HG03571 (cell line): Measurements from ENCODE around the gene STAT1.
"Not testable (repeated sequence)": the region's sequence is repeated elsewhere in the genome, so short reads cannot be mapped to it uniquely, and the experiment has no call there.

Source experiments
- ATAC-seq: cut with Tn5 transposase; IDR thresholded peaks from one replicate; pipeline ENCODE4 v1.9.1; 2021; ENCODE audit not compliant: unreplicated experiment

The STAT1 gene

DNA sequence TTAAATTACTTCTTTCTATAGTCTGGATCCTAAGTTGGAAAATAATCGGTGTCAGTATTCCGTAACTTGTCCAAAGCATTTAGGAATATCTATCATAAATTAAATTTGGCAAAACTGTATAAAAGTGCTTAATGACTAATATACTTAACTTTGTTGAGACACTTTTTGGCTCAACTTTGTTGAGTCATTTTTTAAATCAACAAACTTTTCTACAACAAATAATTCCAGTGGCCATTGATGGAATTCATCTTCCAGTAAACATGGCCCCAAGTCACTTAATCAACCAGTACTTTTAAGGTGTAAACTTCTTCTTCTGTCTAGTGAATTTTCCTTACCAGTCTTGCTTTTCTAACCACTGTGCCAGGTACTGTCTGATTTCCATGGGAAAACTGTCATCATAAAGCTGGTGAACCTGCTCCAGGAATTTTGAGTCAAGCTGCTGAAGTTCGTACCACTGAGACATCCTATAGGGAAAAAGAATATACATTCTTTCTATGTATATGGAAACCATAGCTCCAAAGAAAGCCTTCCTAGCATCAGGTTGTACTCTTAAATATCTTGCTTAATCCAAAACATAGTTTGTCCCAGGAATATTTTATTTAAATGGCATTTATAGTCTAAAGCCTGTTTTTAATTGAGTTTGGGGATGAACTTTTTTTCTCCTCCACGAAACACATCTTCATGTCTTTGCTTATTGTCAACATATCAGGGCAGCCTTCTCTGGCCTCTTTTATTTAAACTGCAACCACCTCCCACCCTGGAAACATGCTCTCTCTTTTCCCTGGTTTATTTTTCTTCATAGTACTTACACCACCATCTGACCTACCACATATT is 4.2 kb downstream of the STAT1 start:
- ATAC-seq, result no peak

GRCh38 chr2:191008286-191008685 is 5.7 kb downstream of the STAT1 start:
- no peak for ATAC-seq

DNA sequence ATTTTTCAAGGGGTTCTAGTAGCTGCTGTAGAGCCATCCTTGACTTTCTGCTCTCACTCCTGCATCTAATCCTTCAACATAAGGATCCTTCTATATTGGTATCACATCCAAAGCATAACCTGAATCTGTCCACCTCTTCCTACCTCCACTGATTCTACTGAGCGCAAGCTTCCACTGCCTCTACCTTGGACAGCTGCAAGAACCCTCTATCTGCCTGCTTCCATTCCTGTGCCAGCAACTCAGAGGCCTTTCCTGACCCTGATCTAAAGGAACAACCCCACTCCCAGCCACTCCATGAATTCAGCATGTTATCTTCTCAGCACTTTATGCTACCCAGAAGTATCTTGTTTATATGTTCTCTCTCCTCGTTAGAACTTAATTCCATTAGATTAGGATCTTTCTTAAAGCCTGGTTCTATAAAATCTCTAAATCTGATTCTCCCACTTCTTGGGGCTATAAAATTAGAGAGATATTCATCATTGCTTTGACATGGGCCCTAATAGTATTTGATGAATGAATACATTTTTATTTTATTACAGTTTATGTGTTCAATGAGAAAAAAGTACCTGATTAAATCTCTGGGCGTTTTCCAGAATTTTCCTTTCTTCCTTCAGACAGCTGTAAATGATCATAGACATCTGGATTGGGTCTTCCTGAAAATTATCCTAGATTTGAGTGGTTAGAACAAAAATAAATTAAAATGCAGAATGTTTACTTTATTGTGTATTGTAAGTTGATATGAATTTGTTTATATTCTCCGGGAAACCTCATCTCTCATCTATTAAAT is 6.8 kb downstream of the STAT1 start:
- no peak for ATAC-seq

- no peak for ATAC-seq
These were observed 7.7 kb downstream of the STAT1 start for GRCh38 chr2:191006297-191006696.

DNA sequence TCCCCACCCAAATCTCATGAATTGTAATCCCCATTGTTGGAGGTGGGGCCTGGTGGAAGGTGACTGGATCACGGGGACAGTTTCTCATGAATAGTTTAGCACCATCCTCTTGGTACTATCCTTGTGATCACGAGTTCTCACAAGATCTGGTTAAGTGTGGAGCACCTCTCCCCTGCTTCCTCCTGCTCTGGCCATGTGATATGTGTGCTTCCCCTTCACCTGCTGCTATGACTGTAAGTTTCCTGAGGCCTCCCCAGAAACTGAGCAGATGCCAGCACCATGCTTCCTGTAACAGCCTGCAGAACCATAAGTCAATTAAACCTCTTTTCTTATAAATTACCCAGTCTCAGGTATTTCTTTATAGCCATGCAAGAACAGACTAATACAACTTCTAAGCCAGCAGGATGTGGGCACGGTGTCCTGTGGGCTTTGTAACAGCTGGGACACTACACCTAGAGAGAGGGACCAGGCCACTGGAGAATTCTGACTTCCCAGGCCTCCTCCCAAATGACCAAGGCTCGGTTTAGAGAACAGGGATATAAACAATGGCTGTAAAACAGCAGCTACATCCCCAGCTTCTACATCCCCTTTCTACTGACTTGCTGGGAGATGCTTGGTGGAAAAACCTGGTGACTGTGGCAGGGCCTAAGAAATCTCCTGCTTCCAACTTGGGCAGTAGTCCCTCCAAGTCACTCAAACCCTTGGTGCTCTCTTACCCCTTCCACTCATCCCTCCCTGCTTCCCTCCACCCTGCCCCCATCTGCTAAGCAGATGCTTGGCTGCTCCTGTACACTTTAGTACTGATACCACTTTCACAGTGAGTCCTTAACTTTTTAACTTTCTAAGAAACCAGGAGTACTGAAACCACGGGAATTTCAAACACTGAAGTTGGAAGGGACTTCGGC is 10.3 kb downstream of the STAT1 start:
- no peak for ATAC-seq

DNA sequence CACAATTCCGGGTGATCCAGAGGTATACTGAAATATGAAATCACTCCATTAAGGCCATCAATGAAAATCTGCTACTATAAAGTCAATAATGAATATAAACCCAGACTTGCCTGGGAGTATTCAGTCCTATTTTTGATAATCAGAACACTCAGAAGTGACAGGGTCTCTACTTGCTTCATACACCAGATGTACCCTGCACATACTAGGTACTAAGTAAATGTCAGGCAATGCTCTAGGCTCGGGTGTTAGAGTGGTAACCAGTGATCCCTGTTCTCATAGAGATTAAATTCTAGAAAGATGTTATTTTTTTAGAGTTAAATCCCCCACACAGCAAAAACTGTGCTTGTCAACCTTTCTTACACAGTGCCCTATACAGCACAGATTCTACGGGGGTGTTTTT is 12.3 kb downstream of the STAT1 start:
- ATAC-seq, result no peak

DNA sequence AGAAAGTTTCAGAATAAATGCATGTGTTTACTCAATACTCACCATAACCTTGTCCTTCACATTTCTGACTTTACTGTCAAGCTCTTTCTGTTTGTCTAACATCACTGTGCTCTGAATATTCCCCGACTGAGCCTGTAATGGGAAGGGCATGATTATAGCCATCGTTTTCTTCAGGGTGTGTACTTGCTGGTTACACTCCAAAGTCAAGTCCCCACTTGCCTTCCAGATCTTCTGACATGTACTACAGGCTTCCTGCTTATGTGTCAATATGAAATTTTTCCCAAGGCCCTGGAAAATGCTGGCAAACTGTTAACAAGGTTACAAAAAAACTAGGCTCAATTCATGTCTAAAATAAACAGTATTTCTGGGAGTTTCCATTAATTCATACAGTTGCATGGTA is 12.9 kb downstream of the STAT1 start:
- no peak for ATAC-seq

- ATAC-seq, result no peak
These were observed 13.9 kb downstream of the STAT1 start for GRCh38 chr2:190999949-191000665.

DNA sequence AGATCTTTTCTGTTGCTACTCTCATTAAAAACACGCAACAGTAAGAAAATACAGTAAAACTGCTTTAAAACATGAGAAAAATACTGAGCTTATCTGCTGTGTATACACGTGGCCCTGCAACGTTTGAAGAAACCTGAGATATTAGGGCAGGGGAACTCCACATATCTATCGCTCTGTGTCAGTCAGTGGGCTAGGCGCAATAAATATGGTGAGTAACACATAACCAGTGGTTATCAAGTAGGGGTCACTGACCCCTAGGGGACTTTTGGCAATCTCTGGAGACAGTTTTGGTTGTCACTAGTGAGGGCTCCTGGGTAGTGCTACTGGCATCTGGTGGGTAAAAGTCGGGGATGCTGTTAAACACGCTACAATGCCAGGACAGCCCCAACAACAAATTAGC is 14.9 kb downstream of the STAT1 start:
- no peak for ATAC-seq

- ATAC-seq, result no peak
These were observed 16.4 kb downstream of the STAT1 start for GRCh38 chr2:190997526-190998113.

DNA sequence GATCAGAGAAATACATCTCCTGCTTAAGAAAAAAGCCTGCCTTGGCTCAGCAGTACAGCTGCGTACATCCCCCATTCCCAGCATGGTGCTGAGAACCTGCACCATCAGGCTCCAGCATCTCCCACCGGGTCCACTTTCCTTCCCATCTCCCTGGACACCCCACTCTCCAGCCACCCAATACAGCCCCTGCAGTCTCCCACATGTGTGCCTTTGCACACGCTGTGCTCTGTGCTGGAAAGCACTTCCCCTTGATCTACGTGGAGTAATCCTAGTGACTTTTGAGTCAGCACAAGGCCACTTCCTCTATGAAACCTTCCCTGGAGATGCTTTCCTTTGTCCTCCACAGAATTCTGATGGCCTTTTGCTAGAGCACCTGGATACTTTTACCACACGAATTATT is 17.0 kb downstream of the STAT1 start:
- no peak for ATAC-seq

- ATAC-seq, result no peak
These were observed 17.5 kb downstream of the STAT1 start for GRCh38 chr2:190996338-190996946.

- ATAC-seq, result not testable (repeated sequence)
These were observed 18.7 kb downstream of the STAT1 start for GRCh38 chr2:190995315-190995714.

GRCh38 chr2:190994148-190994547 is 19.8 kb downstream of the STAT1 start:
- ATAC-seq, result no peak

GRCh38 chr2:190993292-190993643 is 20.7 kb downstream of the STAT1 start:
- no peak for ATAC-seq

DNA sequence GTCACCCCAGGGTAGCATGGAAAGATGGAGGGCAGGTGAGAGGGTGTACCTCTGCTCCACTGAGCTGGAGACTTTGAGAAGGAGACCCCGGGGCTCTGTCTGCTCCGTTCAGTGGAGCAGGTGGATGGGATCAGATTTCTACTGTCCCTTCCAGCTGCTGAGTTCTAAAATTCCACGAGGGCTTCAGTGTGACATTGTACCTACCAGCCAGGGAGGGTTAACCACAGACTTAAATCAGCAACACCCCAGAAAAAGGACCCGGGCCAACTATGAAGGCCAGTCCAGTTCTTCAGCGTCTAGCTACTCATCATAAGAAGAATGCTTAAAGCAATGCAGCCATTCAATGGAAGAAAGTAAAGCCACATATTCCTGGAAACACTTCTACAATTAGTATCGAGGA is 23.8 kb downstream of the STAT1 start:
- no peak for ATAC-seq

DNA sequence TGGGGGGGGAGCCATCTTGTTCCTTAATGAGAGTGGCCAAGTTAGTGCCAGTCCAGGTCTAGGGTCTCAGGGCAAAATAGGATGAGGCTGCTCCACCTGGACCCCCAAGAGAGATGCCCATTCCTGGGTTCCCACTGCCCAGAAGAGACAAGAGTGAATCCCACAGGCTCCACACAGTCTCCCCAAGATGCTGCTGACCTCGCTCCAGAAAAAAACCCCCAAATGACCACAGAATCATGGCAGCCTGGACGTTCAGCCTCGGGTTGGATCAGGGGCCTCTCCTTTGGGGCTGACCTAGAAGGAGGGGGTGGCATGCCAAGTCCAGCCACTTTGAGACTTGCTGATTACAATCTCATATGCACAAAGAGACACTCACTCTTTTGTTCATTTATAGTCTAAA is 25.1 kb downstream of the STAT1 start:
- ATAC-seq, result no peak

DNA sequence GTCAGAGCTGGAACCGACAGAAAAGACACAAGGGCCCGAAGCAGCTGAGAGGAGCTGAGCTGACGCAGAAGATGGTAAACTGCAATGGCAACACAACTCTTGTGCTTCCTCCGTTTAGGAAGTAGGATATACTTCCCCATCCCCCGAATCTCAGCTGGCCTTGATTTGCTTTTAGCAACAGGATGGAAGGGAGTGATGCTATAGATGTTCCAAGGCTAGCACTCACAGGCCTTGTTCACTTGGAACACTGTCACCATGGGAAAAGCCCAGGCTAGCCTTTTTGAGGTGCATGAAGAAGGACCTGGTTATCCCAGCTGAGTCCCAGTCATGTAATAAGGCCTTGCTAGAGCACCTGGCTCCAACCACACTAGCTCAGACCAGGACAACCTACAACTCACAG is 26.0 kb downstream of the STAT1 start:
- ATAC-seq, result no peak

DNA sequence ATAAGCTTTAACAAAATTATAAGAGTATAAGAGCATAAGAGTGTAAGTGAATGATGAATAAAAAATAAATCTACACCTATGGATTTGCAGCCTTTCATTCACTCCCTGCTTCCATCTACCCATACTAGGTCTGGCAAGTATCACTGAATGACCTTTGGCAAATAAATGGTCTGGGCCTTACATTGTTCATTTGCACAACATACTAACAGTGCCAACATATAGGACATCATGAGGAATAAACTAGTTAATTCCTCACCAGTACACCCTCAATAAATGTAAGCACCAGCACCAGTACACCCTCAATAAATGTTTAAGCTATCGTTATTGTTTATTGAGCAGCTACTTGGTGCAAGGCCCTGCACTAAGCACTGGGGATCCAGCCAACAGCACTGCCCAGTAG is 26.9 kb downstream of the STAT1 start:
- ATAC-seq, result no peak
